Panc1 (cell line): ENCODE measurements around the gene MUC5B. TPM values are rescaled to one million over a fixed set of nuclear protein-coding genes. Genes with fewer than 3 reads are reported as not detected.

Experiments
- ATAC-seq: fragments of 200-7000 bp; cut with Tn5 transposase; 2 replicates; pipeline ENCODE4 v1.9.1; 2020; ENCODE audit warnings: mild to moderate bottlenecking, moderate library complexity
- BruUV-seq: library from RNA; stranded (reverse); fragments of 400-500 nt; replicated peaks from 2 replicates; lab custom pipeline; 2021; lab: Mats Ljungman, UMichigan
- CTCF ChIA-PET: fragments of 300-600 bp; sonication (Branson Sonifier 250); formaldehyde crosslinking; loops from one replicate; lab custom pipeline; 2022; ENCODE audit warnings: antibody characterized with exemption; lab: Charles Lee
- POLR2A ChIA-PET: fragments of 300-600 bp; sonication (Branson Sonifier 250); formaldehyde crosslinking; loops from one replicate; lab custom pipeline; 2022; ENCODE audit warnings: antibody characterized with exemption; lab: Charles Lee
- DNase-seq: peaks from one replicate; pipeline ENCODE4 v3.0.0-alpha.2; 2010; ENCODE audit warnings: low read depth, low spot score
- H3K27ac ChIP-seq: 2 replicates; pipeline ENCODE4 v1.5.1; 2011; ENCODE audit warnings: mild to moderate bottlenecking, low read length, inconsistent platforms
- H3K27me3 ChIP-seq: fragments of 200-500 bp; sonication (Bioruptor generic); 2 replicates; pipeline ENCODE4 v1.6.0; 2014; ENCODE audit warnings: low read length, inconsistent platforms; ENCODE audit not compliant: control insufficient read depth, insufficient read depth
- H3K36me3 ChIP-seq: fragments of 200-500 bp; sonication (Bioruptor generic); 2 replicates; pipeline ENCODE4 v1.5.1; 2014; ENCODE audit warnings: inconsistent platforms, mild to moderate bottlenecking, low read length, moderate library complexity; ENCODE audit not compliant: control insufficient read depth, insufficient read depth
- H3K4me1 ChIP-seq: 2 replicates; pipeline ENCODE4 v1.5.1; 2011; ENCODE audit warnings: inconsistent platforms, mild to moderate bottlenecking, low read length, moderate library complexity; ENCODE audit not compliant: control insufficient read depth, insufficient read depth
- H3K4me3 ChIP-seq, 2 experiments: 2 replicates each; pipeline ENCODE4 v1.5.1; 2011 to 2012; ENCODE audit warnings: low read depth in 2 of 2, low read length in 2 of 2, mild to moderate bottlenecking in 2 of 2, inconsistent platforms in 1 of 2, moderate library complexity in 1 of 2
- H3K9me3 ChIP-seq: fragments of 200-500 bp; sonication (Bioruptor generic); 2 replicates; pipeline ENCODE4 v1.5.1; 2014; ENCODE audit warnings: low read depth, mild to moderate bottlenecking, inconsistent platforms, low read length, moderate library complexity; ENCODE audit not compliant: control insufficient read depth, insufficient read depth
- CTCF ChIP-seq: fragments of 450-650 bp; IDR thresholded peaks from 2 replicates; pipeline ENCODE4 v1.5.1; 2017; ENCODE audit warnings: mild to moderate bottlenecking
- POLR2AphosphoS5 ChIP-seq: IDR thresholded peaks from 2 replicates; pipeline ENCODE4 v1.6.1; 2012; ENCODE audit warnings: mild to moderate bottlenecking, low read depth, low read length, moderate library complexity
- REST ChIP-seq, 2 experiments: IDR thresholded peaks; 2 replicates each; pipeline ENCODE4 v1.6.1; 2011 to 2012; ENCODE audit warnings: low read depth in 2 of 2, control low read depth in 1 of 2, low read length in 1 of 2, mild to moderate bottlenecking in 1 of 2, moderate library complexity in 1 of 2; ENCODE audit not compliant: insufficient read depth in 1 of 2
- SIN3A ChIP-seq: IDR thresholded peaks from 2 replicates; pipeline ENCODE4 v1.6.1; 2012; ENCODE audit warnings: low read depth, mild to moderate bottlenecking, low read length, moderate library complexity, borderline replicate concordance; ENCODE audit not compliant: insufficient read depth
- TCF7L2 ChIP-seq: IDR thresholded peaks from 2 replicates; pipeline ENCODE4 v1.6.1; 2011; ENCODE audit warnings: mild to moderate bottlenecking, low read depth, low read length, inconsistent platforms
- in situ Hi-C: cut with HindIII; loops from 2 replicates; pipeline ENCODE4 v1.10.0; 2016; ENCODE audit warnings: low sequenced_read_pairs, low pct_unique_long_range_greater_than_20kb
- intact Hi-C: fragments of 100-400 bp; cut with micrococcal nuclease; formaldehyde crosslinking; loops from one replicate; pipeline ENCODE4 v1.10.0; 2022; ENCODE audit not compliant: unreplicated experiment
- total RNA-seq: library from RNA; stranded (reverse); gene quantifications from one replicate; pipeline ENCODE4 v1.2.1, GENCODE V29; 2021; ENCODE audit not compliant: unreplicated experiment

MUC5B gene
- total RNA-seq, 1 experiment from 2014 or later: 1.2 TPM

- ChIA-PET CTCF (no interaction called here), POLR2A (no interaction called here)
- ATAC-seq (no peak), DNase-seq (no peak)
- no peaks in the 10 kb centered on the region for H3K36me3 ChIP-seq
- H3K4me3 ChIP-seq: no peak overlapping the region
- H3K4me1 ChIP-seq: no peaks in the 10 kb centered on the region
- H3K9me3 ChIP-seq: no peaks in the 10 kb centered on the region
- in situ Hi-C loops: no loop called here
- no peak overlapping the region for H3K27ac ChIP-seq
- TF ChIP-seq REST (IDR thresholded peaks at IDR 0.05; ENCODE audit: insufficient read depth in 1 of 2, low read depth in 2 of 2, low read length in 1 of 2): no peak
- TF ChIP-seq SIN3A: no peak
- no peak for TF ChIP-seq CTCF
- TF ChIP-seq POLR2AphosphoS5: no peak
- no peak for TF ChIP-seq TCF7L2
- no TSS peak for BruUV-seq
- intact Hi-C loops: no loop called here
- H3K27me3 ChIP-seq: no peaks in the 10 kb centered on the region
Observed at GRCh38 chr11:1177771-1178090, 45.1 kb upstream of the MUC5B start.

- in situ Hi-C loops (no loop called here), intact Hi-C loops (no loop called here)
- Histone ChIP-seq H3K27me3 (no peaks in the 10 kb centered on the region), H3K27ac (no peak overlapping the region), H3K4me1 (no peaks in the 10 kb centered on the region), H3K9me3 (no peaks in the 10 kb centered on the region), H3K36me3 (no peaks in the 10 kb centered on the region), H3K4me3 (no peak overlapping the region)
- TF ChIP-seq POLR2AphosphoS5: no peak
- TF ChIP-seq REST (IDR thresholded peaks at IDR 0.05; ENCODE audit: insufficient read depth in 1 of 2, low read depth in 2 of 2, low read length in 1 of 2): no peak
- no peak for TF ChIP-seq SIN3A
- no peak for TF ChIP-seq TCF7L2
- no peak for TF ChIP-seq CTCF
- no peak for DNase-seq
- ChIA-PET POLR2A (no interaction called here), CTCF (no interaction called here)
- BruUV-seq: no TSS peak
- ATAC-seq: no peak
Observed at GRCh38 chr11:1178201-1178885, 44.5 kb upstream of the MUC5B start.
